ENCODE data around the gene SMARCD3.

DNA sequence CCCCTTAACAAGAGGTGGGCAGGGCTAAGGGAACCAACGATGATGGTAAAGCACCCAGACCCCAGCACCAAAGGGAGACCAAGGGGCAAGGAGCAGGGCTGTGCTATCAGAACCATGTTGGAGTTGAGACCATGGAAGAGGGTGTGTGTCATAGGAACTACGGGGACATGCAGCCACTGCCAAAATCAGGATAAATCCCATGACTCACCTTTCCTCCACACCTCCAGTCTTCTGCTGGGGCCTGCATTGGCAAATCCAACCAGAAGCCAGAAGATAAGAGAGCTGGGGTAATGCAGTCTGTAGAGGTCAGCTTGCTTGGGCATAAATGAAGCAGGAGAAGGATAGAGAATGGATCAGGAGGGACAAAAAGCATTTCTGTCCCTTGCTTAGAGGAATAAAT lies 42.7 kb upstream of the SMARCD3 start:
- TF ChIP-seq MAFK (IDR thresholded peaks at IDR 0.05; ENCODE audit: low read depth, low read length) (no peak), POLR2A (IDR thresholded peaks at IDR 0.05; ENCODE audit: low read depth, low read length) (no peak), MXI1 (IDR thresholded peaks at IDR 0.05; ENCODE audit: borderline replicate concordance, low read depth, low read length) (no peak), MAZ (IDR thresholded peaks at IDR 0.05; ENCODE audit: borderline replicate concordance, low read depth, low read length) (no peak), USF2 (IDR thresholded peaks at IDR 0.05; ENCODE audit: low read depth, low read length) (no peak), RCOR1 (IDR thresholded peaks at IDR 0.05; ENCODE audit: insufficient replicate concordance, low read length) (no peak), RAD21 (IDR thresholded peaks at IDR 0.05; ENCODE audit: low read length) (no peak), CHD1 (IDR thresholded peaks at IDR 0.05; ENCODE audit: low read depth, low read length) (no peak), FOS (IDR thresholded peaks at IDR 0.05; ENCODE audit: low read depth, low read length) (no peak)
- TF ChIP-seq, protein P1, sequence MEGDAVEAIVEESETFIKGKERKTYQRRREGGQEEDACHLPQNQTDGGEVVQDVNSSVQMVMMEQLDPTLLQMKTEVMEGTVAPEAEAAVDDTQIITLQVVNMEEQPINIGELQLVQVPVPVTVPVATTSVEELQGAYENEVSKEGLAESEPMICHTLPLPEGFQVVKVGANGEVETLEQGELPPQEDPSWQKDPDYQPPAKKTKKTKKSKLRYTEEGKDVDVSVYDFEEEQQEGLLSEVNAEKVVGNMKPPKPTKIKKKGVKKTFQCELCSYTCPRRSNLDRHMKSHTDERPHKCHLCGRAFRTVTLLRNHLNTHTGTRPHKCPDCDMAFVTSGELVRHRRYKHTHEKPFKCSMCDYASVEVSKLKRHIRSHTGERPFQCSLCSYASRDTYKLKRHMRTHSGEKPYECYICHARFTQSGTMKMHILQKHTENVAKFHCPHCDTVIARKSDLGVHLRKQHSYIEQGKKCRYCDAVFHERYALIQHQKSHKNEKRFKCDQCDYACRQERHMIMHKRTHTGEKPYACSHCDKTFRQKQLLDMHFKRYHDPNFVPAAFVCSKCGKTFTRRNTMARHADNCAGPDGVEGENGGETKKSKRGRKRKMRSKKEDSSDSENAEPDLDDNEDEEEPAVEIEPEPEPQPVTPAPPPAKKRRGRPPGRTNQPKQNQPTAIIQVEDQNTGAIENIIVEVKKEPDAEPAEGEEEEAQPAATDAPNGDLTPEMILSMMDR (conservative IDR thresholded peaks at IDR 0.05; ENCODE audit: low read depth, low read length), result no peak
- TF ChIP-seq, protein P2, sequence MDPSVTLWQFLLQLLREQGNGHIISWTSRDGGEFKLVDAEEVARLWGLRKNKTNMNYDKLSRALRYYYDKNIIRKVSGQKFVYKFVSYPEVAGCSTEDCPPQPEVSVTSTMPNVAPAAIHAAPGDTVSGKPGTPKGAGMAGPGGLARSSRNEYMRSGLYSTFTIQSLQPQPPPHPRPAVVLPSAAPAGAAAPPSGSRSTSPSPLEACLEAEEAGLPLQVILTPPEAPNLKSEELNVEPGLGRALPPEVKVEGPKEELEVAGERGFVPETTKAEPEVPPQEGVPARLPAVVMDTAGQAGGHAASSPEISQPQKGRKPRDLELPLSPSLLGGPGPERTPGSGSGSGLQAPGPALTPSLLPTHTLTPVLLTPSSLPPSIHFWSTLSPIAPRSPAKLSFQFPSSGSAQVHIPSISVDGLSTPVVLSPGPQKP (IDR thresholded peaks at IDR 0.05; ENCODE audit: borderline replicate concordance, low read depth, low read length), result no peak
